ENCODE measurements around the gene MRPL45.

DNA sequence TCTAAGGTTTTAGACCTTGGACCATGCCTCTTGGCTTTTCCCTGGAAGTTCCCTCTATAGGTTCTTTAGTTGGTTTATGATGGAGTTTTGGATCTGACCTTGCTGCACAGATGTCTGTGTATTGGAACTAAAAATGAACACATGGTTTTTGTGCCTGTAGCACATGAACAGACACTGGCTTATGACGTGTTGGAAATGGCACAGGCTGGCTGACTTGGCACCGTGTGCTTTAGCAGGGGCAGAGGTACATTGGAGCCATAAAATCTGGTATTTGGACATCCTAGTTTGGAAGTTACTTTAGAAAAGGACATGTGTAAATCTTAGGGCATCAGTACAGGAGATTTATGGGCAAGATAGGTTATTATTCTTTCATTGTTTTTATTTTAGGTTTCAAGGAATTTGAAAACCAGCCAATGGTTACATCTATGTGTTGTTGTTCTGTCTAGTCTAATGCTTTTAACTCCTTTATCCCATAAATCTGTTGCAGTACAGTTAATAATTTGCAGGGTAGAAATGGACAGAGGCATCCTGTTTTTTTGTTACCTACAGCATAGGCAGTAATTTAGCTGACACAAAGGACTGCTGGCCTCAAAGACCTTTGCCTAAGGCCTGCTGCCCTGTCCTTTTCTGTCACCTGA, 60.6 kb downstream of the MRPL45 start:
- TF ChIP-seq, protein P1, sequence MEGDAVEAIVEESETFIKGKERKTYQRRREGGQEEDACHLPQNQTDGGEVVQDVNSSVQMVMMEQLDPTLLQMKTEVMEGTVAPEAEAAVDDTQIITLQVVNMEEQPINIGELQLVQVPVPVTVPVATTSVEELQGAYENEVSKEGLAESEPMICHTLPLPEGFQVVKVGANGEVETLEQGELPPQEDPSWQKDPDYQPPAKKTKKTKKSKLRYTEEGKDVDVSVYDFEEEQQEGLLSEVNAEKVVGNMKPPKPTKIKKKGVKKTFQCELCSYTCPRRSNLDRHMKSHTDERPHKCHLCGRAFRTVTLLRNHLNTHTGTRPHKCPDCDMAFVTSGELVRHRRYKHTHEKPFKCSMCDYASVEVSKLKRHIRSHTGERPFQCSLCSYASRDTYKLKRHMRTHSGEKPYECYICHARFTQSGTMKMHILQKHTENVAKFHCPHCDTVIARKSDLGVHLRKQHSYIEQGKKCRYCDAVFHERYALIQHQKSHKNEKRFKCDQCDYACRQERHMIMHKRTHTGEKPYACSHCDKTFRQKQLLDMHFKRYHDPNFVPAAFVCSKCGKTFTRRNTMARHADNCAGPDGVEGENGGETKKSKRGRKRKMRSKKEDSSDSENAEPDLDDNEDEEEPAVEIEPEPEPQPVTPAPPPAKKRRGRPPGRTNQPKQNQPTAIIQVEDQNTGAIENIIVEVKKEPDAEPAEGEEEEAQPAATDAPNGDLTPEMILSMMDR (IDR thresholded peaks at IDR 0.05; ENCODE audit: poor library complexity, severe bottlenecking): no peak
- TF ChIP-seq RAD21 (conservative IDR thresholded peaks at IDR 0.05) (no peak), POLR2AphosphoS5 (IDR thresholded peaks at IDR 0.05) (no peak), EP300 (conservative IDR thresholded peaks at IDR 0.05; ENCODE audit: poor library complexity, severe bottlenecking) (no peak), SMC3 (conservative IDR thresholded peaks at IDR 0.05; ENCODE audit: poor library complexity) (no peak), EZH2 (IDR thresholded peaks at IDR 0.05; ENCODE audit: borderline replicate concordance, insufficient read depth, low read length, poor library complexity, severe bottlenecking) (no peak)
- TF ChIP-seq, protein P2, sequence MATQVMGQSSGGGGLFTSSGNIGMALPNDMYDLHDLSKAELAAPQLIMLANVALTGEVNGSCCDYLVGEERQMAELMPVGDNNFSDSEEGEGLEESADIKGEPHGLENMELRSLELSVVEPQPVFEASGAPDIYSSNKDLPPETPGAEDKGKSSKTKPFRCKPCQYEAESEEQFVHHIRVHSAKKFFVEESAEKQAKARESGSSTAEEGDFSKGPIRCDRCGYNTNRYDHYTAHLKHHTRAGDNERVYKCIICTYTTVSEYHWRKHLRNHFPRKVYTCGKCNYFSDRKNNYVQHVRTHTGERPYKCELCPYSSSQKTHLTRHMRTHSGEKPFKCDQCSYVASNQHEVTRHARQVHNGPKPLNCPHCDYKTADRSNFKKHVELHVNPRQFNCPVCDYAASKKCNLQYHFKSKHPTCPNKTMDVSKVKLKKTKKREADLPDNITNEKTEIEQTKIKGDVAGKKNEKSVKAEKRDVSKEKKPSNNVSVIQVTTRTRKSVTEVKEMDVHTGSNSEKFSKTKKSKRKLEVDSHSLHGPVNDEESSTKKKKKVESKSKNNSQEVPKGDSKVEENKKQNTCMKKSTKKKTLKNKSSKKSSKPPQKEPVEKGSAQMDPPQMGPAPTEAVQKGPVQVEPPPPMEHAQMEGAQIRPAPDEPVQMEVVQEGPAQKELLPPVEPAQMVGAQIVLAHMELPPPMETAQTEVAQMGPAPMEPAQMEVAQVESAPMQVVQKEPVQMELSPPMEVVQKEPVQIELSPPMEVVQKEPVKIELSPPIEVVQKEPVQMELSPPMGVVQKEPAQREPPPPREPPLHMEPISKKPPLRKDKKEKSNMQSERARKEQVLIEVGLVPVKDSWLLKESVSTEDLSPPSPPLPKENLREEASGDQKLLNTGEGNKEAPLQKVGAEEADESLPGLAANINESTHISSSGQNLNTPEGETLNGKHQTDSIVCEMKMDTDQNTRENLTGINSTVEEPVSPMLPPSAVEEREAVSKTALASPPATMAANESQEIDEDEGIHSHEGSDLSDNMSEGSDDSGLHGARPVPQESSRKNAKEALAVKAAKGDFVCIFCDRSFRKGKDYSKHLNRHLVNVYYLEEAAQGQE (IDR thresholded peaks at IDR 0.05; ENCODE audit: borderline replicate concordance): no peak

Measured in neural cell (in vitro differentiated cells).